ENCODE data around the gene AP4M1.

The AP4M1 gene

GRCh38 chr7:100157334-100158228, 56.1 kb downstream of the AP4M1 start:
- DNase-seq (ENCODE audit: low read depth in 2 of 2), result no peak

Data from stimulated activated CD4-positive, alpha-beta T cell treated with anti-CD3 and anti-CD28 coated beads, Interleukin-1b, Interleukin-23, amount 100 ng/mL, for 1 hour (primary cell).